Right lobe of liver (tissue), 6 donors: Measurements from ENCODE around the gene TMEM19. TPM values are rescaled to one million over a fixed set of nuclear protein-coding genes. Genes with fewer than 3 reads are reported as not detected.

ENCODE experiments used
- ATAC-seq, 4 donors: fragments of 200-7000 bp; cut with Tn5 transposase; one replicate each; pipeline ENCODE4 v1.9.1; 2020; ENCODE audit warnings: mild to moderate bottlenecking in 4 of 4, moderate library complexity in 4 of 4
- DNase-seq, 3 donors: peaks; one replicate each; pipeline ENCODE4 v3.0.0-alpha.2; 2020
- H3K27ac ChIP-seq, 3 donors: fragments of 200-600 bp; one replicate each; pipeline ENCODE4 v1.8.0; 2022
- H3K27me3 ChIP-seq, 2 donors: fragments of 200-600 bp; one replicate each; pipeline ENCODE4 v1.8.0; 2022
- H3K36me3 ChIP-seq, 4 donors: fragments of 200-600 bp; sonication (generic) in 1 of 4; one replicate each; pipeline versions ENCODE4 v1.5.1 to v1.8.0; 2017 to 2022; ENCODE audit warnings: control low read depth in 1 of 4
- H3K4me1 ChIP-seq, 4 donors: fragments of 200-600 bp; sonication (generic) in 1 of 4; one replicate each; pipeline versions ENCODE4 v1.5.1 to v1.8.0; 2017 to 2022; ENCODE audit warnings: control low read depth in 1 of 4
- H3K4me3 ChIP-seq, 3 donors: fragments of 200-600 bp; one replicate each; pipeline ENCODE4 v1.8.0; 2022
- H3K9me3 ChIP-seq, 4 donors: fragments of 200-600 bp; sonication (generic) in 1 of 4; one replicate each; pipeline versions ENCODE4 v1.5.1 to v1.8.0; 2017 to 2022; ENCODE audit warnings: control low read depth in 1 of 4
- CTCF ChIP-seq, 4 donors: fragments of 200-600 bp in 3 of 4; fragments of 450-650 bp in 1 of 4; IDR thresholded peaks; one replicate each; pipeline versions ENCODE4 v1.5.1 to v1.8.0; 2016 to 2022; ENCODE audit warnings: antibody characterized with exemption in 4 of 4, mild to moderate bottlenecking in 2 of 4
- POLR2A ChIP-seq: fragments of 450-650 bp; IDR thresholded peaks from one replicate; pipeline ENCODE4 v1.6.1; 2017; ENCODE audit warnings: antibody characterized with exemption, mild to moderate bottlenecking
- WGBS: methylation state at CpG from one replicate; pipeline ENCODE4 v1.1.6; 2018; ENCODE audit warnings: low coverage, low lambda C conversion rate; ENCODE audit not compliant: insufficient coverage; ENCODE audit errors: missing lambda C conversion rate; 5-methylcytosine and 5-hydroxymethylcytosine counted together
- intact Hi-C, 2 donors: fragments of 100-400 bp; cut with DNase I; formaldehyde crosslinking; loops; one replicate each; pipeline versions ENCODE4 v1.11.2 to v1.14.1; 2022
- total RNA-seq, 6 experiments: library from RNA; depleted of rRNA in 2 of 6; stranded (reverse); fragments of >200 nt in 2 of 6; fragmentation: NEBNext Ultra II Directional in 3 of 6; extraction: Animal tissue kit (Norgen Biotek cat#: 25700) in 3 of 6; gene quantifications; one replicate each; pipeline versions ENCODE4 v1.1.0 to v1.2.4, GENCODE V29; 2016 to 2023
- donor health status: DM: no; HTN: yes; CAD: no.
- donor health status: DM: no; HTN: no; CAD: no.
- donor health status: DM: no; HTN: no; CAD: no.
- donor health status: DM: no; HTN: yes; CAD: no.
- donor health status: DM: no; HTN: yes; CAD: no.

TMEM19 gene
- total RNA-seq, 6 experiments from 2014 or later: 11.2 to 18.9 (median 15.7) TPM

GRCh38 chr12:71710276-71711125 lies 24.6 kb downstream of the TMEM19 start:
- TF ChIP-seq POLR2A (no peak), CTCF (IDR thresholded peaks at IDR 0.05) (no peak)
- H3K9me3 ChIP-seq: peaks cover 0 to 5% (median 0%) of the 10 kb centered on the region in 4 donors
- no peak overlapping the region for H3K27ac ChIP-seq
- ATAC-seq (no peak), DNase-seq (no peak)
- no peaks in the 10 kb centered on the region for H3K27me3 ChIP-seq
- intact Hi-C loops: no loop called here
- 94% methylated on average over 7 of the region's 7 CpGs for WGBS
- H3K4me1 ChIP-seq: no peaks in the 10 kb centered on the region
- H3K36me3 ChIP-seq: no peaks in the 10 kb centered on the region
- H3K4me3 ChIP-seq: no peak overlapping the region

- peaks cover 0 to 5% (median 0%) of the 10 kb centered on the region in 4 donors for H3K9me3 ChIP-seq
- H3K4me3 ChIP-seq: no peak overlapping the region
- H3K36me3 ChIP-seq: no peaks in the 10 kb centered on the region
- ATAC-seq: no peak
- H3K27ac ChIP-seq: no peak overlapping the region
- TF ChIP-seq CTCF (IDR thresholded peaks at IDR 0.05) (no peak), POLR2A (no peak)
- no peaks in the 10 kb centered on the region for H3K4me1 ChIP-seq
- no peaks in the 10 kb centered on the region for H3K27me3 ChIP-seq
- intact Hi-C loops: no loop called here
- DNase-seq: no peak
Observed at GRCh38 chr12:71718611-71719010, 32.7 kb downstream of the TMEM19 start.

- ATAC-seq: no peak
- 73% methylated on average over 5 of the region's 5 CpGs for WGBS
- intact Hi-C loops: no loop called here
- Histone ChIP-seq H3K27ac (no peak overlapping the region), H3K36me3 (no peaks in the 10 kb centered on the region), H3K9me3 (peaks cover 0 to 5% (median 0%) of the 10 kb centered on the region in 4 donors), H3K4me3 (no peak overlapping the region), H3K4me1 (no peaks in the 10 kb centered on the region), H3K27me3 (no peaks in the 10 kb centered on the region)
- TF ChIP-seq CTCF (IDR thresholded peaks at IDR 0.05) (no peak), POLR2A (no peak)
- DNase-seq: no peak
Observed at GRCh38 chr12:71719647-71720370, 33.9 kb downstream of the TMEM19 start.

- 88% methylated on average over 3 of the region's 4 CpGs for WGBS
- no peak overlapping the region for H3K27ac ChIP-seq
- TF ChIP-seq CTCF (IDR thresholded peaks at IDR 0.05) (no peak), POLR2A (no peak)
- no peaks in the 10 kb centered on the region for H3K36me3 ChIP-seq
- H3K4me1 ChIP-seq: peaks cover 0 to 6% (median 0%) of the 10 kb centered on the region in 4 donors
- H3K27me3 ChIP-seq: no peaks in the 10 kb centered on the region
- ATAC-seq: no peak
- H3K9me3 ChIP-seq: no peaks in the 10 kb centered on the region
- no peak for DNase-seq
- H3K4me3 ChIP-seq: no peak overlapping the region
- intact Hi-C loops: no loop called here
Observed at GRCh38 chr12:71721783-71722505, 36.1 kb downstream of the TMEM19 start.
